Measurements from ENCODE around the gene NOC2L. TPM values are rescaled to one million over a fixed set of nuclear protein-coding genes. Genes with fewer than 3 reads are reported as not detected.
"Not testable (repeated sequence)": the region's sequence is repeated elsewhere in the genome, so short reads cannot be mapped to it uniquely, and the experiment has no call there.

The NOC2L gene
- total RNA-seq, 1 donor from 2014 or later: 50.6 TPM

DNA sequence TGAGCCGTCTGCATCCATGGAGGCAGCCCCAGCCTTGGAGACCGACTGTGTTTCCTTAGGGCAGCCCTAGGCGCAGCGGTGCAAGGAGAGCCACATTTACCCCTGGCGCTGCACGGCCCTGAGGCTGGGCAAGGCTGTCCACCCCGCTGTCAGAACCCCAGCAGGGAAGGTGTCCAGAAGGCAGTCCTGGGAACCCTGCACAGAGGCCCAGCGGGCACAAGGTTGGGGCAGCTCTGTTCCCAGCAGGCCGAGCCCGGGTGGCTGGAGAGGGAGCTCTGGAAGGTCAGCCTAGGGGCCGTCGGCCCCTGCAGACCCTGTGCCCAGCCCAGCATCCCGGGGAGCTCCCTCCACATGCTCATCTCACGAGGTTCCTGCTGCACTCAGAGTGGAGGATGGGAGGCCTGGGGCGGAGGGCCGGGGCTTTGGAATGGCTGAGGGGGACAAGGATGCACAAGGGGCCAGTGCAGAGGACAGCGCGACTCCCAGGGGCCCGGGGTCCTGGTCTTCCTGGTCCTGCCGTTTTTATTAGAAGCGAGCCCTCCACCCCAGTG is 55.3 kb downstream of the NOC2L start:
- peaks cover 13% of the 10 kb centered on the region for H3K4me1 Mint-ChIP-seq (ENCODE audit: low read depth)
- H3K27ac Mint-ChIP-seq (ENCODE audit: unreplicated experiment): no peak overlapping the region
- no peaks in the 10 kb centered on the region for H3K9me3 Mint-ChIP-seq (ENCODE audit: low read depth)
- no peaks in the 10 kb centered on the region for H3K36me3 Mint-ChIP-seq (ENCODE audit: low read depth)
- DNase-seq (ENCODE audit: low spot score): peak; percentile 84
- TF ChIP-seq, protein P1, sequence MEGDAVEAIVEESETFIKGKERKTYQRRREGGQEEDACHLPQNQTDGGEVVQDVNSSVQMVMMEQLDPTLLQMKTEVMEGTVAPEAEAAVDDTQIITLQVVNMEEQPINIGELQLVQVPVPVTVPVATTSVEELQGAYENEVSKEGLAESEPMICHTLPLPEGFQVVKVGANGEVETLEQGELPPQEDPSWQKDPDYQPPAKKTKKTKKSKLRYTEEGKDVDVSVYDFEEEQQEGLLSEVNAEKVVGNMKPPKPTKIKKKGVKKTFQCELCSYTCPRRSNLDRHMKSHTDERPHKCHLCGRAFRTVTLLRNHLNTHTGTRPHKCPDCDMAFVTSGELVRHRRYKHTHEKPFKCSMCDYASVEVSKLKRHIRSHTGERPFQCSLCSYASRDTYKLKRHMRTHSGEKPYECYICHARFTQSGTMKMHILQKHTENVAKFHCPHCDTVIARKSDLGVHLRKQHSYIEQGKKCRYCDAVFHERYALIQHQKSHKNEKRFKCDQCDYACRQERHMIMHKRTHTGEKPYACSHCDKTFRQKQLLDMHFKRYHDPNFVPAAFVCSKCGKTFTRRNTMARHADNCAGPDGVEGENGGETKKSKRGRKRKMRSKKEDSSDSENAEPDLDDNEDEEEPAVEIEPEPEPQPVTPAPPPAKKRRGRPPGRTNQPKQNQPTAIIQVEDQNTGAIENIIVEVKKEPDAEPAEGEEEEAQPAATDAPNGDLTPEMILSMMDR (IDR thresholded peaks at IDR 0.05): no peak
- H3K27me3 Mint-ChIP-seq (ENCODE audit: low read depth): peaks cover 6% of the 10 kb centered on the region
- peak overlapping the region; percentile 47 for H3K4me3 Mint-ChIP-seq (ENCODE audit: unreplicated experiment)

DNA sequence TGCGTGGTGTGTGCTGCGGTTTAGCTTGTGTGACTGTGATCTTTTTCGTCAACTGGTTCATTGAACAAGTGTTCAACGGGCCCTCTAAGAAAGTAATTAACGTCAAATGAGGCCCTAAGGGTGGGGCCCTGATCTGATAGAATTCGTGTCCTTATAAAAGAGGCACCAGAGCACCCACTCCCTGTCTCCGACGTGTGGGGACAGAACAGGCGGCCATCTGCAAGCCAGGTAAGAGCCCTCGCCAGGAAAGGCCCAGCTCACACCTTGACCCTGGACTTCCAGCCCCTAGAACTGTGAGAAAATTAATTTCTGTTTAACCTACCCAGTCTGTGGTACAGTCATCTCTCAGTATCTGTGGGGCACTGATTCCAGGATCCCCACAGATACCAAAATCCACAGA is 55.8 kb downstream of the NOC2L start:
- peak overlapping the region; percentile 47 for H3K4me3 Mint-ChIP-seq (ENCODE audit: unreplicated experiment)
- no peaks in the 10 kb centered on the region for H3K36me3 Mint-ChIP-seq (ENCODE audit: low read depth)
- TF ChIP-seq, protein P1 (IDR thresholded peaks at IDR 0.05): no peak
- DNase-seq (ENCODE audit: low spot score): no peak
- H3K9me3 Mint-ChIP-seq (ENCODE audit: low read depth): no peaks in the 10 kb centered on the region
- H3K27me3 Mint-ChIP-seq (ENCODE audit: low read depth): peaks cover 11% of the 10 kb centered on the region
- H3K27ac Mint-ChIP-seq (ENCODE audit: unreplicated experiment): no peak overlapping the region
- H3K4me1 Mint-ChIP-seq (ENCODE audit: low read depth): peaks cover 13% of the 10 kb centered on the region

- Mint-ChIP-seq H3K27me3 (ENCODE audit: low read depth) (peaks cover 16% of the 10 kb centered on the region), H3K4me3 (ENCODE audit: unreplicated experiment) (no peak overlapping the region), H3K4me1 (ENCODE audit: low read depth) (peaks cover 13% of the 10 kb centered on the region), H3K36me3 (ENCODE audit: low read depth) (no peaks in the 10 kb centered on the region), H3K27ac (ENCODE audit: unreplicated experiment) (no peak overlapping the region), H3K9me3 (ENCODE audit: low read depth) (no peaks in the 10 kb centered on the region)
- TF ChIP-seq, protein P1 (IDR thresholded peaks at IDR 0.05): no peak
- no peak for DNase-seq (ENCODE audit: low spot score)
Measured at GRCh38 chr1:902802-903201, 56.3 kb downstream of the NOC2L start.

- no peaks in the 10 kb centered on the region for H3K36me3 Mint-ChIP-seq (ENCODE audit: low read depth)
- peaks cover 7% of the 10 kb centered on the region for H3K4me1 Mint-ChIP-seq (ENCODE audit: low read depth)
- no peak for DNase-seq (ENCODE audit: low spot score)
- H3K27ac Mint-ChIP-seq (ENCODE audit: unreplicated experiment): no peak overlapping the region
- peaks cover 29% of the 10 kb centered on the region for H3K27me3 Mint-ChIP-seq (ENCODE audit: low read depth)
- H3K4me3 Mint-ChIP-seq (ENCODE audit: unreplicated experiment): no peak overlapping the region
- TF ChIP-seq, protein P1 (IDR thresholded peaks at IDR 0.05): no peak
- no peaks in the 10 kb centered on the region for H3K9me3 Mint-ChIP-seq (ENCODE audit: low read depth)
Measured at GRCh38 chr1:901108-901859, 57.8 kb downstream of the NOC2L start.

- TF ChIP-seq, protein P1 (IDR thresholded peaks at IDR 0.05): no peak
- no peaks in the 10 kb centered on the region for H3K4me1 Mint-ChIP-seq (ENCODE audit: low read depth)
- H3K27me3 Mint-ChIP-seq (ENCODE audit: low read depth): peaks cover 39% of the 10 kb centered on the region
- H3K9me3 Mint-ChIP-seq (ENCODE audit: low read depth): no peaks in the 10 kb centered on the region
- no peak overlapping the region for H3K4me3 Mint-ChIP-seq (ENCODE audit: unreplicated experiment)
- no peak overlapping the region for H3K27ac Mint-ChIP-seq (ENCODE audit: unreplicated experiment)
- DNase-seq (ENCODE audit: low spot score): no peak
- no peaks in the 10 kb centered on the region for H3K36me3 Mint-ChIP-seq (ENCODE audit: low read depth)
Measured at GRCh38 chr1:899636-900317, 59.3 kb downstream of the NOC2L start.

DNA sequence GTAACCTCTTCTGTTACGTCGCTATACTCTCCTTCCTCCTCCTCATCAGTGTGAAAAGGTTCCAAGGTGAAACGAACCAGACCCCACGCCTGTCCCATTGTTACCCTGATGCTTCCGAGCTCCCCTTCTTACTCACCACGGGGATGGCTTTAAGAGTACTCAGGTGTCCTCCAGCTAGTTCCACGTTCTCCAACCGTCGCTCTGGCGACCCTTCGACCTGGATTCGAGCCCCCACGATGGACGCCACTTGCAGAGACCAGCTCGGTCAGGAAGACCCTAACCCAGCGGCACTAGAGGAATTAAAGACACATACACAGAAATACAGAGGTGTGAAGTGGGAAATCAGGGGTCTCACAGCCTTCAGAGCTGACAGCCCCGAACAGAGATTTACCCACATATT is 61.1 kb downstream of the NOC2L start:
- H3K9me3 Mint-ChIP-seq (ENCODE audit: low read depth); H3K27ac Mint-ChIP-seq (ENCODE audit: unreplicated experiment); H3K4me1 Mint-ChIP-seq (ENCODE audit: low read depth); H3K4me3 Mint-ChIP-seq (ENCODE audit: unreplicated experiment); DNase-seq (ENCODE audit: low spot score); H3K36me3 Mint-ChIP-seq (ENCODE audit: low read depth): not testable (repeated sequence)
- H3K27me3 Mint-ChIP-seq (ENCODE audit: low read depth): peaks cover 46% of the 10 kb centered on the region

Data from chondrocyte (in vitro differentiated cells).